ENCODE measurements around the gene GOSR1. TPM values are rescaled to one million over a fixed set of nuclear protein-coding genes. Genes with fewer than 3 reads are reported as not detected.
"Not testable (repeated sequence)": the region's sequence is repeated elsewhere in the genome, so short reads cannot be mapped to it uniquely, and the experiment has no call there.

Gene GOSR1
- total RNA-seq, 1 experiment from 2014 or later, result 58.1 TPM

GRCh38 chr17:30552994-30553566 lies 75.9 kb downstream of the GOSR1 start:
- no peak overlapping the region for H4K91ac ChIP-seq (ENCODE audit: insufficient read length, low read depth, low read length)
- no peaks in the 10 kb centered on the region for H3K79me1 ChIP-seq (ENCODE audit: insufficient read depth, low read depth, low read length, poor library complexity, severe bottlenecking)
- Mint-ChIP-seq H3K27ac (no peak overlapping the region), H3K36me3 (ENCODE audit: insufficient read depth in 1 of 3, low read depth in 3 of 3) (no peaks in the 10 kb centered on the region), H3K4me3 (no peak overlapping the region), H3K27me3 (ENCODE audit: low read depth) (peaks cover 3% of the 10 kb centered on the region), H3K9me3 (no peaks in the 10 kb centered on the region), H3K4me1 (peaks cover 11 to 13% of the 10 kb centered on the region in 2 experiments)
- no peak overlapping the region for H3K4me2 ChIP-seq (ENCODE audit: insufficient read depth, insufficient read length, low read length)
- no peaks in the 10 kb centered on the region for H4K20me1 ChIP-seq (ENCODE audit: control insufficient read depth, insufficient read depth, insufficient read length)
- peak; percentile 25 for DNase-seq
- no peaks in the 10 kb centered on the region for H3K23me2 ChIP-seq (ENCODE audit: insufficient read length, low read depth, low read length, poor library complexity, severe bottlenecking)
- no peak overlapping the region for H2AK5ac ChIP-seq (ENCODE audit: insufficient read length, low read length)
- no peak overlapping the region for H3K23ac ChIP-seq (ENCODE audit: insufficient read length, low read depth, low read length)
- no peak overlapping the region for H2BK12ac ChIP-seq (ENCODE audit: insufficient read length, low read depth, low read length)
- H4K8ac ChIP-seq (replicated peaks; ENCODE audit: insufficient read length, low read depth, low read length), result no peak overlapping the region
- no CpG with 5 or more reads among the region's 10 CpGs for WGBS (ENCODE audit: extremely low coverage, insufficient read length, low lambda C conversion rate)
- no peaks in the 10 kb centered on the region for H3K27me3 ChIP-seq (ENCODE audit: insufficient read depth, low read length)
- no peak overlapping the region for H3T11ph ChIP-seq (ENCODE audit: low read length)
- no peak overlapping the region for H2BK120ac ChIP-seq (ENCODE audit: low read depth, low read length, poor library complexity, severe bottlenecking)
- H2AFZ ChIP-seq (ENCODE audit: low read length), result no peak overlapping the region
- TF ChIP-seq CTCF (conservative IDR thresholded peaks at IDR 0.05), result no peak
- no peak overlapping the region for H2BK15ac ChIP-seq (ENCODE audit: low read depth, low read length)
- H3K56ac ChIP-seq (ENCODE audit: insufficient read length, low read depth, low read length), result no peak overlapping the region
- H4K5ac ChIP-seq (ENCODE audit: insufficient read length, low read depth, low read length), result no peak overlapping the region
- H2BK5ac ChIP-seq (ENCODE audit: insufficient read length, low read length), result no peak overlapping the region
- H3K9me3 ChIP-seq (ENCODE audit: control insufficient read depth, low read depth, low read length), result no peaks in the 10 kb centered on the region
- no peak overlapping the region for H3K14ac ChIP-seq (ENCODE audit: insufficient read depth, low read length)
- no peak overlapping the region for H3K9ac ChIP-seq (ENCODE audit: extremely low read depth, insufficient read length, low read length)
- no peaks in the 10 kb centered on the region for H3K4me1 ChIP-seq (ENCODE audit: insufficient read depth, low read length)
- H3K4ac ChIP-seq (ENCODE audit: low read depth, low read length), result no peak overlapping the region
- no peak overlapping the region for H3K18ac ChIP-seq (ENCODE audit: insufficient read length, low read depth, low read length)
- no peak overlapping the region for H2BK20ac ChIP-seq (ENCODE audit: low read depth, low read length, poor library complexity, severe bottlenecking)
- H3K79me2 ChIP-seq (ENCODE audit: insufficient read depth, low read length), result no peaks in the 10 kb centered on the region
- no peak overlapping the region for H3K27ac ChIP-seq (ENCODE audit: insufficient read length, low read depth, low read length)

- H3K14ac ChIP-seq (ENCODE audit: insufficient read depth, low read length); H3K18ac ChIP-seq (ENCODE audit: insufficient read length, low read depth, low read length); H3K9me3 Mint-ChIP-seq; H3K4me2 ChIP-seq (ENCODE audit: insufficient read depth, insufficient read length, low read length); H2BK15ac ChIP-seq (ENCODE audit: low read depth, low read length); H2BK120ac ChIP-seq (ENCODE audit: low read depth, low read length, poor library complexity, severe bottlenecking); H3T11ph ChIP-seq (ENCODE audit: low read length); H2BK5ac ChIP-seq (ENCODE audit: insufficient read length, low read length); H3K4ac ChIP-seq (ENCODE audit: low read depth, low read length); H3K36me3 Mint-ChIP-seq (ENCODE audit: insufficient read depth in 1 of 3, low read depth in 3 of 3); DNase-seq; H3K23me2 ChIP-seq (ENCODE audit: insufficient read length, low read depth, low read length, poor library complexity, severe bottlenecking); H3K56ac ChIP-seq (ENCODE audit: insufficient read length, low read depth, low read length); H2BK20ac ChIP-seq (ENCODE audit: low read depth, low read length, poor library complexity, severe bottlenecking); H3K79me2 ChIP-seq (ENCODE audit: insufficient read depth, low read length); H3K79me1 ChIP-seq (ENCODE audit: insufficient read depth, low read depth, low read length, poor library complexity, severe bottlenecking); H2AK5ac ChIP-seq (ENCODE audit: insufficient read length, low read length); H3K9ac ChIP-seq (ENCODE audit: extremely low read depth, insufficient read length, low read length); H3K4me1 ChIP-seq (ENCODE audit: insufficient read depth, low read length); H4K20me1 ChIP-seq (ENCODE audit: control insufficient read depth, insufficient read depth, insufficient read length); H4K8ac ChIP-seq (replicated peaks; ENCODE audit: insufficient read length, low read depth, low read length); H4K91ac ChIP-seq (ENCODE audit: insufficient read length, low read depth, low read length); H2AFZ ChIP-seq (ENCODE audit: low read length); H3K27ac ChIP-seq (ENCODE audit: insufficient read length, low read depth, low read length); H4K5ac ChIP-seq (ENCODE audit: insufficient read length, low read depth, low read length); H3K23ac ChIP-seq (ENCODE audit: insufficient read length, low read depth, low read length); H2BK12ac ChIP-seq (ENCODE audit: insufficient read length, low read depth, low read length); H3K27me3 Mint-ChIP-seq (ENCODE audit: low read depth); H3K27me3 ChIP-seq (ENCODE audit: insufficient read depth, low read length); H3K9me3 ChIP-seq (ENCODE audit: control insufficient read depth, low read depth, low read length); H3K4me3 Mint-ChIP-seq: not testable (repeated sequence)
- Mint-ChIP-seq H3K27ac (0 out of 7 replicates have a peak overlapping the region, but pooled peaks of 1 of the 3 experiments have one; percentile 31), H3K4me1 (peaks cover 11 to 13% of the 10 kb centered on the region in 2 experiments)
- no CpG with 5 or more reads among the region's 4 CpGs for WGBS (ENCODE audit: extremely low coverage, insufficient read length, low lambda C conversion rate)
Measured at GRCh38 chr17:30553823-30554440, 76.7 kb downstream of the GOSR1 start.
